HEK293 (cell line): ENCODE measurements around the gene HSCB.

Source experiments
- CTCF ChIA-PET: fragments of 350-600 bp; formaldehyde crosslinking; extraction: SDS; loops from one replicate; lab custom pipeline; 2021; ENCODE audit warnings: antibody characterized with exemption; lab: Yijun Ruan, JAX
- POLR2A ChIA-PET: fragments of 300-600 bp; formaldehyde crosslinking; extraction: SDS; loops from one replicate; lab custom pipeline; 2020; ENCODE audit warnings: antibody characterized with exemption, inconsistent platforms; lab: Yijun Ruan, JAX
- H3K27ac ChIP-seq: fragments of 200-500 bp; sonication (Bioruptor generic); 2 replicates; pipeline ENCODE4 v1.5.1; 2014; ENCODE audit warnings: low read depth, low read length, control low read depth, inconsistent platforms; ENCODE audit errors: extremely low read depth
- H3K36me3 ChIP-seq, 2 experiments: fragments of 200-500 bp in 1 of 2; sonication (Bioruptor generic) in 1 of 2; 1 replicate in 1 of 2; 2 replicates in 1 of 2; pipeline ENCODE4 v1.5.1; 2014 to 2017; ENCODE audit warnings: inconsistent platforms in 2 of 2, low read length in 2 of 2; ENCODE audit not compliant: control insufficient read depth in 2 of 2, insufficient read depth in 1 of 2
- H3K4me1 ChIP-seq: fragments of 200-500 bp; sonication (Bioruptor generic); 2 replicates; pipeline ENCODE4 v1.5.1; 2014; ENCODE audit warnings: mild to moderate bottlenecking, low read length, inconsistent platforms; ENCODE audit not compliant: control insufficient read depth, insufficient read depth
- H3K4me3 ChIP-seq: 2 replicates; pipeline ENCODE4 v1.5.1; 2011; ENCODE audit warnings: low read depth, mild to moderate bottlenecking, control low read depth, low read length, moderate library complexity
- H3K9me3 ChIP-seq: fragments of 200-500 bp; sonication (Bioruptor generic); 2 replicates; pipeline ENCODE4 v1.5.1; 2014; ENCODE audit warnings: low read depth, low read length, inconsistent platforms; ENCODE audit not compliant: control insufficient read depth, insufficient read depth
- BCL11A ChIP-seq: fragments of 450-650 bp; formaldehyde crosslinking; IDR thresholded peaks from 2 replicates; pipeline ENCODE4 v1.5.1; 2016; ENCODE audit warnings: low read depth, missing biosample characterization, missing genetic modification characterization
- GFI1B ChIP-seq: fragments of 450-650 bp; formaldehyde crosslinking; IDR thresholded peaks from 2 replicates; pipeline ENCODE4 v1.5.1; 2016; ENCODE audit warnings: missing biosample characterization, missing genetic modification characterization
- HOXD13 ChIP-seq: sonication (generic); formaldehyde crosslinking; IDR thresholded peaks from 2 replicates; pipeline ENCODE4 v1.8.0; 2022; ENCODE audit warnings: missing genetic modification reagents, borderline replicate concordance
- KLF16 ChIP-seq: fragments of 450-650 bp; formaldehyde crosslinking; IDR thresholded peaks from 2 replicates; pipeline ENCODE4 v1.5.1; 2017; ENCODE audit warnings: missing biosample characterization, missing genetic modification characterization
- KLF7 ChIP-seq: fragments of 450-650 bp; formaldehyde crosslinking; IDR thresholded peaks from 2 replicates; pipeline ENCODE4 v1.5.1; 2016; ENCODE audit warnings: missing biosample characterization, missing genetic modification characterization, borderline replicate concordance
- REST ChIP-seq: fragments of 450-650 bp; formaldehyde crosslinking; IDR thresholded peaks from 2 replicates; pipeline ENCODE4 v1.5.1; 2016; ENCODE audit warnings: missing biosample characterization, missing genetic modification characterization
- SP7 ChIP-seq: fragments of 450-650 bp; formaldehyde crosslinking; IDR thresholded peaks from 2 replicates; pipeline ENCODE4 v1.5.1; 2016; ENCODE audit warnings: missing biosample characterization, missing genetic modification characterization
- ZBTB17 ChIP-seq: fragments of 450-650 bp; formaldehyde crosslinking; IDR thresholded peaks from 2 replicates; pipeline ENCODE4 v1.5.1; 2016; ENCODE audit warnings: missing biosample characterization, missing genetic modification characterization
- ZBTB49 ChIP-seq: fragments of 450-650 bp; formaldehyde crosslinking; IDR thresholded peaks from 2 replicates; pipeline ENCODE4 v1.5.1; 2016; ENCODE audit warnings: missing biosample characterization, missing genetic modification characterization, low read depth
- ZNF146 ChIP-seq: fragments of 450-650 bp; formaldehyde crosslinking; IDR thresholded peaks from 2 replicates; pipeline ENCODE4 v1.5.1; 2016; ENCODE audit warnings: missing biosample characterization, missing genetic modification characterization
- ZNF148 ChIP-seq: fragments of 450-650 bp; formaldehyde crosslinking; IDR thresholded peaks from 2 replicates; pipeline ENCODE4 v1.5.0; 2017; ENCODE audit warnings: missing biosample characterization, missing genetic modification characterization, borderline replicate concordance
- ZNF302 ChIP-seq: fragments of 450-650 bp; formaldehyde crosslinking; IDR thresholded peaks from 2 replicates; pipeline ENCODE4 v1.5.1; 2016; ENCODE audit warnings: missing biosample characterization, missing genetic modification characterization, low read depth
- ZNF366 ChIP-seq: fragments of 450-650 bp; formaldehyde crosslinking; conservative IDR thresholded peaks from 2 replicates; pipeline ENCODE4 v1.5.1; 2016; ENCODE audit warnings: missing biosample characterization, missing genetic modification characterization
- ZNF404 ChIP-seq: fragments of 450-650 bp; formaldehyde crosslinking; IDR thresholded peaks from 2 replicates; pipeline ENCODE4 v1.5.1; 2017; ENCODE audit warnings: missing biosample characterization, missing genetic modification characterization
- ZNF513 ChIP-seq: fragments of 450-650 bp; IDR thresholded peaks from 2 replicates; pipeline ENCODE4 v1.5.1; 2018; ENCODE audit warnings: missing biosample characterization, missing genetic modification characterization
- ZNF514 ChIP-seq: fragments of 450-650 bp; formaldehyde crosslinking; IDR thresholded peaks from 2 replicates; pipeline ENCODE4 v1.5.1; 2016; ENCODE audit warnings: missing biosample characterization, missing genetic modification characterization
- ZNF521 ChIP-seq: fragments of 450-650 bp; formaldehyde crosslinking; IDR thresholded peaks from 2 replicates; pipeline ENCODE4 v1.5.1; 2017; ENCODE audit warnings: missing biosample characterization, mild to moderate bottlenecking, missing genetic modification characterization
- ZNF555 ChIP-seq: fragments of 450-650 bp; formaldehyde crosslinking; conservative IDR thresholded peaks from 2 replicates; pipeline ENCODE4 v1.5.1; 2017; ENCODE audit warnings: missing biosample characterization, mild to moderate bottlenecking, missing genetic modification characterization, inconsistent platforms
- ZNF629 ChIP-seq: fragments of 450-650 bp; formaldehyde crosslinking; IDR thresholded peaks from 2 replicates; pipeline ENCODE4 v1.5.1; 2017; ENCODE audit warnings: missing biosample characterization, missing genetic modification characterization
- ZNF654 ChIP-seq: fragments of 450-650 bp; formaldehyde crosslinking; IDR thresholded peaks from 2 replicates; pipeline ENCODE4 v1.5.1; 2016; ENCODE audit warnings: low read depth, missing biosample characterization, missing genetic modification characterization
- ZNF658 ChIP-seq: fragments of 450-650 bp; formaldehyde crosslinking; IDR thresholded peaks from 2 replicates; pipeline ENCODE4; 2016; ENCODE audit warnings: missing biosample characterization, missing genetic modification characterization
- ZNF704 ChIP-seq: fragments of 450-650 bp; formaldehyde crosslinking; IDR thresholded peaks from 2 replicates; pipeline ENCODE4 v1.5.1; 2016; ENCODE audit warnings: missing biosample characterization, missing genetic modification characterization
- ZNF843 ChIP-seq: fragments of 450-650 bp; formaldehyde crosslinking; IDR thresholded peaks from 2 replicates; pipeline ENCODE4 v1.5.1; 2016; ENCODE audit warnings: missing biosample characterization, missing genetic modification characterization

The HSCB gene

GRCh38 chr22:28799606-28800307 is 57.9 kb downstream of the HSCB start (continued):
- TF ChIP-seq GFI1B (no peak), ZNF843 (tag by site-specific recombination) (no peak), ZNF404 (tag by site-specific recombination) (no peak), ZBTB17 (tag by site-specific recombination) (peak; percentile 69; the same call in 1 of the 2 replicates), SP7 (tag by site-specific recombination) (0 out of 2 replicates have a peak, but pooled peaks have one; percentile 9), ZNF366 (tag by site-specific recombination) (0 out of 2 replicates have a peak, but pooled peaks have one; percentile 25), KLF16 (tag by site-specific recombination) (no peak)

- ChIA-PET POLR2A (interaction anchor here (0.5 to 3.1 kb wide), 28 partner anchors 8 to 881 kb away, joined by 3 to 25 read pairs (median 4); partner anchors contain the start of genes CCDC117 and PITPNB), CTCF (interaction anchor here (0.5 to 1.0 kb wide), 5 partner anchors 11 to 245 kb away, joined by 3 to 4 read pairs (median 3); no protein-coding TSS in a partner anchor)
- no peaks in the 10 kb centered on the region for H3K9me3 ChIP-seq
- no peaks in the 10 kb centered on the region for H3K4me1 ChIP-seq
- H3K36me3 ChIP-seq: peaks cover 31 to 36% of the 10 kb centered on the region in 2 experiments
- peak within 1 kb of the TSS; percentile 86 for H3K4me3 ChIP-seq
- peak within 1 kb of the TSS; percentile 86 for H3K27ac ChIP-seq
- TF ChIP-seq ZNF513 (no peak), BCL11A (tag by site-specific recombination) (peak; percentile 44; the same call in 1 of the 2 replicates), ZNF521 (tag by site-specific recombination) (no peak), ZNF555 (tag by site-specific recombination) (no peak), GFI1B (no peak), ZNF629 (tag by site-specific recombination) (0 out of 2 replicates have a peak, but pooled peaks have one; percentile 36), ZNF654 (no peak), HOXD13 (no peak), KLF7 (tag by site-specific recombination) (no peak), ZNF704 (tag by site-specific recombination) (no peak), REST (tag by site-specific recombination) (no peak), ZNF146 (tag by site-specific recombination) (no peak), ZNF514 (tag by site-specific recombination) (no peak), ZNF302 (tag by site-specific recombination) (no peak), ZBTB49 (no peak), SP7 (tag by site-specific recombination) (peak; percentile 47; the same call in 1 of the 2 replicates), ZNF658 (tag by site-specific recombination) (no peak), ZNF148 (tag by site-specific recombination) (no peak)
These were observed 58.6 kb downstream of the HSCB start, which contains the start of gene XBP1 for GRCh38 chr22:28800308-28801041. TSS of gene XBP1 (minus strand) at chr22:28800569.
